Brain microvascular endothelial cell (primary cell): ENCODE measurements around the gene CDR2L.
"Not testable (repeated sequence)": the region's sequence is repeated elsewhere in the genome, so short reads cannot be mapped to it uniquely, and the experiment has no call there.

Experiments
- DNase-seq: peaks from one replicate; pipeline ENCODE4 v3.0.0-alpha.2; 2020
- H3K27ac ChIP-seq: fragments of 250-450 bp; sonication (Bioruptor Pico); 2 replicates; pipeline ENCODE4 v1.5.1; 2020; ENCODE audit warnings: mild to moderate bottlenecking, moderate library complexity
- H3K27me3 ChIP-seq: fragments of 250-450 bp; sonication (Bioruptor Pico); replicated peaks from 2 replicates; pipeline ENCODE4 v1.5.1; 2020; ENCODE audit warnings: mild to moderate bottlenecking
- H3K36me3 ChIP-seq: fragments of 250-450 bp; sonication (Bioruptor Pico); replicated peaks from 2 replicates; pipeline ENCODE4 v1.5.1; 2020; ENCODE audit warnings: mild to moderate bottlenecking
- H3K4me3 ChIP-seq: 2 replicates; pipeline ENCODE4 v1.5.1; 2011; ENCODE audit warnings: low read depth, mild to moderate bottlenecking, control low read depth, low read length, moderate library complexity
- CTCF ChIP-seq: IDR thresholded peaks from 2 replicates; pipeline ENCODE4 v1.5.1; 2011; ENCODE audit warnings: low read depth, mild to moderate bottlenecking, moderate library complexity, low read length, control low read depth, inconsistent platforms; ENCODE audit errors: missing control alignments
- in situ Hi-C: cut with HindIII; loops from 2 replicates; pipeline ENCODE4 v1.10.0; 2017; ENCODE audit warnings: low sequenced_read_pairs, low pct_ligation_motif_present

Gene CDR2L

GRCh38 chr17:74962622-74963394, 24.6 kb upstream of the CDR2L start:
- Histone ChIP-seq H3K27ac (no peak overlapping the region), H3K36me3 (no peaks in the 10 kb centered on the region), H3K27me3 (no peaks in the 10 kb centered on the region), H3K4me3 (no peak overlapping the region)
- TF ChIP-seq CTCF = no peak
- in situ Hi-C loops = no loop called here
- DNase-seq = no peak

GRCh38 chr17:74963656-74964055, 23.8 kb upstream of the CDR2L start:
- no peak overlapping the region for H3K4me3 ChIP-seq
- no peak for DNase-seq
- peak; percentile 43 for TF ChIP-seq CTCF
- no peaks in the 10 kb centered on the region for H3K36me3 ChIP-seq
- no peaks in the 10 kb centered on the region for H3K27me3 ChIP-seq
- in situ Hi-C loops = no loop called here
- no peak overlapping the region for H3K27ac ChIP-seq

GRCh38 chr17:74964246-74964761, 23.1 kb upstream of the CDR2L start:
- H3K27me3 ChIP-seq = no peaks in the 10 kb centered on the region
- no peak overlapping the region for H3K27ac ChIP-seq
- no peaks in the 10 kb centered on the region for H3K36me3 ChIP-seq
- no peak for TF ChIP-seq CTCF
- no peak overlapping the region for H3K4me3 ChIP-seq
- in situ Hi-C loops = no loop called here
- no peak for DNase-seq

- no peak for DNase-seq
- H3K27ac ChIP-seq = no peak overlapping the region
- in situ Hi-C loops = no loop called here
These were observed 22.3 kb upstream of the CDR2L start for GRCh38 chr17:74964988-74965622.

GRCh38 chr17:74968361-74968780, 19.1 kb upstream of the CDR2L start:
- Histone ChIP-seq H3K4me3 (no peak overlapping the region), H3K36me3 (no peaks in the 10 kb centered on the region), H3K27ac (no peak overlapping the region), H3K27me3 (peaks cover 14% of the 10 kb centered on the region)
- in situ Hi-C loops = no loop called here
- TF ChIP-seq CTCF = no peak
- no peak for DNase-seq

More at GRCh38 chr17:74964988-74965622, 22.3 kb upstream of the CDR2L start:
- Histone ChIP-seq H3K36me3 (no peaks in the 10 kb centered on the region), H3K27me3 (no peaks in the 10 kb centered on the region), H3K4me3 (no peak overlapping the region)
- no peak for TF ChIP-seq CTCF

GRCh38 chr17:74969501-74969900, 17.9 kb upstream of the CDR2L start:
- peaks cover 18% of the 10 kb centered on the region for H3K27me3 ChIP-seq
- H3K27ac ChIP-seq, in situ Hi-C loops, H3K4me3 ChIP-seq, DNase-seq, H3K36me3 ChIP-seq: not testable (repeated sequence)
